B cell (primary cell): ENCODE measurements around the gene DGAT2. TPM values are rescaled to one million over a fixed set of nuclear protein-coding genes. Genes with fewer than 3 reads are reported as not detected.

Experiments
- ATAC-seq: fragments of 200-7000 bp; cut with Tn5 transposase; one replicate; pipeline ENCODE4 v1.10.0; 2021; ENCODE audit warnings: low read depth, mild to moderate bottlenecking, moderate number of reproducible peaks, moderate library complexity
- CTCF ChIA-PET: fragments of 350-600 bp; sonication (Branson Sonifier 250); formaldehyde crosslinking; loops from one replicate; lab custom pipeline; 2021; ENCODE audit warnings: antibody characterized with exemption, inconsistent platforms; lab: Charles Lee
- POLR2A ChIA-PET: fragments of 350-600 bp; sonication (Branson Sonifier 250); formaldehyde crosslinking; loops from one replicate; lab custom pipeline; 2021; ENCODE audit warnings: antibody characterized with exemption; lab: Charles Lee
- DNase-seq: peaks from one replicate; pipeline ENCODE4 v3.0.0; 2013
- H2AFZ ChIP-seq: 2 replicates; pipeline ENCODE4 v1.6.1; 2012; ENCODE audit warnings: mild to moderate bottlenecking, low read depth, low read length; ENCODE audit not compliant: insufficient read depth, poor library complexity, severe bottlenecking
- H3K27ac ChIP-seq, 2 donors: 1 replicate in 1 of 2; 2 replicates in 1 of 2; pipeline ENCODE4 v1.5.1; 2012 to 2013; ENCODE audit warnings: low read length in 2 of 2, mild to moderate bottlenecking in 2 of 2, moderate library complexity in 1 of 2
- H3K27me3 ChIP-seq, 4 experiments: fragments of 200-600 bp in 1 of 4; sonication (generic) in 1 of 4; replicated peaks in 1 of 4; 1 replicate in 2 of 4; 2 replicates in 2 of 4; pipeline versions ENCODE4 v1.6.1 to v1.7.0; 2013 to 2016; ENCODE audit warnings: low read length in 3 of 4, mild to moderate bottlenecking in 2 of 4, mixed read lengths in 1 of 4, moderate library complexity in 1 of 4; ENCODE audit not compliant: insufficient read depth in 4 of 4, control insufficient read depth in 3 of 4; ENCODE audit errors: control extremely low read depth in 1 of 4
- H3K36me3 ChIP-seq, 2 experiments: replicated peaks in 1 of 2; 1 replicate in 1 of 2; 2 replicates in 1 of 2; pipeline versions ENCODE4 v1.6.1 to v1.7.1; 2013; ENCODE audit warnings: low read length in 1 of 2; ENCODE audit not compliant: insufficient read depth in 2 of 2, control insufficient read depth in 1 of 2; ENCODE audit errors: control extremely low read depth in 1 of 2, extremely low read depth in 1 of 2
- H3K4me1 ChIP-seq, 2 donors: fragments of 200-600 bp in 1 of 2; sonication (generic) in 1 of 2; 1 replicate in 1 of 2; 2 replicates in 1 of 2; pipeline versions ENCODE4 v1.5.1 to v1.6.1; 2013 to 2017; ENCODE audit warnings: low read length in 2 of 2; ENCODE audit not compliant: control insufficient read depth in 2 of 2, insufficient read depth in 2 of 2
- H3K4me2 ChIP-seq: replicated peaks from 2 replicates; pipeline ENCODE3; 2012; ENCODE audit warnings: mild to moderate bottlenecking, low read depth, low read length; ENCODE audit not compliant: poor library complexity, severe bottlenecking
- H3K4me3 ChIP-seq, 5 experiments: fragments of 200-600 bp in 1 of 5; sonication (generic) in 1 of 5; 1 replicate in 3 of 5; 2 replicates in 2 of 5; pipeline versions ENCODE4 v1.5.1 to v1.7.0; 2011 to 2016; ENCODE audit warnings: low read length in 4 of 5, mild to moderate bottlenecking in 4 of 5, low read depth in 2 of 5, control low read depth in 1 of 5, moderate library complexity in 1 of 5; ENCODE audit not compliant: insufficient read depth in 1 of 5; ENCODE audit errors: control extremely low read depth in 1 of 5, extremely low read depth in 1 of 5
- H3K79me2 ChIP-seq: fragments of 200-600 bp; sonication (generic); one replicate; pipeline ENCODE4 v1.6.0; 2016; ENCODE audit warnings: low read length; ENCODE audit not compliant: control insufficient read depth, insufficient read depth
- H3K9ac ChIP-seq: fragments of 200-600 bp; sonication (generic); 2 replicates; pipeline ENCODE4 v1.6.1; 2017; ENCODE audit warnings: mild to moderate bottlenecking, low read length, moderate library complexity
- H3K9me3 ChIP-seq, 3 donors: one replicate each; pipeline versions ENCODE4 v1.6.1 to v1.7.1; 2013; ENCODE audit warnings: low read length in 2 of 3; ENCODE audit not compliant: control insufficient read depth in 2 of 3, insufficient read depth in 1 of 3; ENCODE audit errors: control extremely low read depth in 1 of 3
- H4K20me1 ChIP-seq: 2 replicates; pipeline ENCODE4 v1.6.0; 2012; ENCODE audit warnings: mild to moderate bottlenecking, low read length; ENCODE audit not compliant: insufficient read depth, control insufficient read depth, poor library complexity, severe bottlenecking
- H3K27ac Mint-ChIP-seq: one replicate; pipeline ENCODE4 v1.8.0; 2021; ENCODE audit warnings: mixed read lengths
- H3K27me3 Mint-ChIP-seq: one replicate; pipeline ENCODE4 v1.8.0; 2021; ENCODE audit warnings: mixed read lengths
- H3K4me1 Mint-ChIP-seq: one replicate; pipeline ENCODE4 v1.8.0; 2021; ENCODE audit warnings: mixed read lengths
- H3K4me3 Mint-ChIP-seq: one replicate; pipeline ENCODE4 v1.8.0; 2021; ENCODE audit warnings: mixed read lengths
- H3K9me3 Mint-ChIP-seq: one replicate; pipeline ENCODE4 v1.8.0; 2022; ENCODE audit warnings: mixed read lengths; ENCODE audit not compliant: insufficient read depth
- EZH2 ChIP-seq: IDR thresholded peaks from 2 replicates; pipeline ENCODE4 v1.6.1; 2012; ENCODE audit warnings: borderline replicate concordance, low read depth, mild to moderate bottlenecking, moderate library complexity, low read length; ENCODE audit not compliant: insufficient read depth, poor library complexity, severe bottlenecking
- WGBS: methylation state at CpG from one replicate; pipeline ENCODE4 v1.1.5; 2013; ENCODE audit warnings: missing lambda C conversion rate; ENCODE audit not compliant: insufficient coverage; 5-methylcytosine and 5-hydroxymethylcytosine counted together
- intact Hi-C: fragments of 100-400 bp; cut with micrococcal nuclease; formaldehyde crosslinking; loops from one replicate; pipeline ENCODE4 v1.10.0; 2022
- polyA plus RNA-seq: library from polyadenylated mRNA; depleted of rRNA; stranded (reverse); fragments of >200 nt; gene quantifications from 2 replicates; pipeline ENCODE4 v1.2.3, GENCODE V29; 2012
- total RNA-seq, 2 donors: library from RNA; stranded (reverse); fragments of 120-200 nt in 1 of 2; gene quantifications; 1 replicate in 1 of 2; 2 replicates in 1 of 2; pipeline versions ENCODE4 v1.2.3 to v1.2.4, GENCODE V29; 2013 to 2022
- TF ChIP-seq, protein P1 (sequence below): fragments of 200-600 bp; IDR thresholded peaks from one replicate; pipeline ENCODE4 v1.8.0; 2022; ENCODE audit warnings: antibody characterized with exemption, mild to moderate bottlenecking

DGAT2 gene
- total and polyA plus RNA-seq, 2 donors (not counting 1 experiment from before 2014, with no cell fraction given): 5.8 to 6.5 TPM

- ATAC-seq: no peak
- Histone ChIP-seq H3K27me3 (no peaks in the 10 kb centered on the region), H3K36me3 (peaks cover 0 to 7% of the 10 kb centered on the region in 2 experiments), H3K9ac (no peak overlapping the region), H3K9me3 (no peaks in the 10 kb centered on the region), H3K27ac (no peak overlapping the region), H2AFZ (no peak overlapping the region), H3K4me2 (no peak overlapping the region), H4K20me1 (no peaks in the 10 kb centered on the region), H3K4me3 (no peak overlapping the region), H3K4me1 (peaks cover 0 to 6% of the 10 kb centered on the region in 2 donors), H3K79me2 (no peaks in the 10 kb centered on the region)
- ChIA-PET CTCF (interaction anchor here (3.6 to 4.1 kb wide), 2 partner anchors 10 to 76 kb away, joined by 11 to 22 read pairs; no protein-coding TSS in a partner anchor), POLR2A (no interaction called here)
- Mint-ChIP-seq H3K27me3 (no peaks in the 10 kb centered on the region), H3K4me1 (peaks cover 8% of the 10 kb centered on the region), H3K4me3 (no peak overlapping the region), H3K27ac (no peak overlapping the region), H3K9me3 (no peaks in the 10 kb centered on the region)
- intact Hi-C loops: no loop called here
- no peak for DNase-seq
- TF ChIP-seq, protein P1, sequence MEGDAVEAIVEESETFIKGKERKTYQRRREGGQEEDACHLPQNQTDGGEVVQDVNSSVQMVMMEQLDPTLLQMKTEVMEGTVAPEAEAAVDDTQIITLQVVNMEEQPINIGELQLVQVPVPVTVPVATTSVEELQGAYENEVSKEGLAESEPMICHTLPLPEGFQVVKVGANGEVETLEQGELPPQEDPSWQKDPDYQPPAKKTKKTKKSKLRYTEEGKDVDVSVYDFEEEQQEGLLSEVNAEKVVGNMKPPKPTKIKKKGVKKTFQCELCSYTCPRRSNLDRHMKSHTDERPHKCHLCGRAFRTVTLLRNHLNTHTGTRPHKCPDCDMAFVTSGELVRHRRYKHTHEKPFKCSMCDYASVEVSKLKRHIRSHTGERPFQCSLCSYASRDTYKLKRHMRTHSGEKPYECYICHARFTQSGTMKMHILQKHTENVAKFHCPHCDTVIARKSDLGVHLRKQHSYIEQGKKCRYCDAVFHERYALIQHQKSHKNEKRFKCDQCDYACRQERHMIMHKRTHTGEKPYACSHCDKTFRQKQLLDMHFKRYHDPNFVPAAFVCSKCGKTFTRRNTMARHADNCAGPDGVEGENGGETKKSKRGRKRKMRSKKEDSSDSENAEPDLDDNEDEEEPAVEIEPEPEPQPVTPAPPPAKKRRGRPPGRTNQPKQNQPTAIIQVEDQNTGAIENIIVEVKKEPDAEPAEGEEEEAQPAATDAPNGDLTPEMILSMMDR: no peak
- no peak for TF ChIP-seq EZH2
- 94% methylated on average over 6 of the region's 12 CpGs for whole genome bisulfite sequencing
Measured at GRCh38 chr11:75792997-75793800, 24.6 kb downstream of the DGAT2 start.

GRCh38 chr11:75793966-75794365 is 25.4 kb downstream of the DGAT2 start:
- H3K9me3 Mint-ChIP-seq: no peaks in the 10 kb centered on the region

More at GRCh38 chr11:75793966-75794365, 25.4 kb downstream of the DGAT2 start:
- H3K27me3 Mint-ChIP-seq: no peaks in the 10 kb centered on the region
- Histone ChIP-seq H3K4me1 (peaks cover 0 to 6% of the 10 kb centered on the region in 2 donors), H3K27me3 (no peaks in the 10 kb centered on the region), H3K9ac (no peak overlapping the region), H3K36me3 (peaks cover 0 to 7% of the 10 kb centered on the region in 2 experiments), H3K4me3 (no peak overlapping the region), H3K4me2 (no peak overlapping the region), H3K27ac (no peak overlapping the region), H4K20me1 (no peaks in the 10 kb centered on the region), H3K9me3 (no peaks in the 10 kb centered on the region), H2AFZ (no peak overlapping the region), H3K79me2 (no peaks in the 10 kb centered on the region)
- peaks cover 8% of the 10 kb centered on the region for H3K4me1 Mint-ChIP-seq
- intact Hi-C loops: no loop called here
- WGBS: 100% methylated on average over 1 of the region's 2 CpGs
- H3K4me3 Mint-ChIP-seq: no peak overlapping the region
- DNase-seq (no peak), ATAC-seq (no peak)
- ChIA-PET CTCF (interaction anchor here (3.6 to 4.1 kb wide), 2 partner anchors 9 to 75 kb away, joined by 11 to 22 read pairs; no protein-coding TSS in a partner anchor), POLR2A (no interaction called here)
- no peak overlapping the region for H3K27ac Mint-ChIP-seq
- TF ChIP-seq, protein P1: no peak
- TF ChIP-seq EZH2: no peak
